ENCODE data around the gene C1QTNF9. TPM values are rescaled to one million over a fixed set of nuclear protein-coding genes. Genes with fewer than 3 reads are reported as not detected.

Gene C1QTNF9
- total and polyA plus RNA-seq, 2 of the 4 experiments (the other 2 are of a cell fraction), result 0.18 to 0.21 TPM

GRCh38 chr13:24275041-24275440 lies 34.3 kb upstream of the C1QTNF9 start:
- no peaks in the 10 kb centered on the region for H3K36me3 ChIP-seq (ENCODE audit: control insufficient read depth, insufficient read depth, low read length)
- H4K5ac ChIP-seq (ENCODE audit: low read depth, low read length), result no peak overlapping the region
- peaks cover 26 to 63% of the 10 kb centered on the region in 2 experiments for H3K79me1 ChIP-seq (ENCODE audit: low read depth in 1 of 2, low read length in 2 of 2)
- TF ChIP-seq MXI1 (IDR thresholded peaks at IDR 0.05; ENCODE audit: borderline replicate concordance, low read depth, low read length), result no peak
- no peak for TF ChIP-seq USF2 (IDR thresholded peaks at IDR 0.05; ENCODE audit: low read depth, low read length)
- no peak for TF ChIP-seq ELK1 (IDR thresholded peaks at IDR 0.05; ENCODE audit: borderline replicate concordance, low read depth, low read length)
- no peak for TF ChIP-seq MAFK (IDR thresholded peaks at IDR 0.05; ENCODE audit: low read depth, low read length)
- TF ChIP-seq MAZ (IDR thresholded peaks at IDR 0.05; ENCODE audit: borderline replicate concordance, low read depth, low read length), result no peak
- no peak for TF ChIP-seq RAD21 (IDR thresholded peaks at IDR 0.05; ENCODE audit: low read length)
- TF ChIP-seq SMC3 (IDR thresholded peaks at IDR 0.05; ENCODE audit: low read depth, low read length), result no peak
- no peak for TF ChIP-seq CHD1 (IDR thresholded peaks at IDR 0.05; ENCODE audit: low read depth, low read length)
- no peak for TF ChIP-seq RCOR1 (IDR thresholded peaks at IDR 0.05; ENCODE audit: insufficient replicate concordance, low read length)
- TF ChIP-seq NFE2L2 (IDR thresholded peaks at IDR 0.05; ENCODE audit: low read depth, low read length), result no peak
- TF ChIP-seq POLR2A (IDR thresholded peaks at IDR 0.05; ENCODE audit: low read depth, low read length), result no peak
- TF ChIP-seq BHLHE40 (IDR thresholded peaks at IDR 0.05; ENCODE audit: low read depth, low read length), result no peak
- TF ChIP-seq RFX5 (IDR thresholded peaks at IDR 0.05; ENCODE audit: low read depth, low read length), result no peak
- no peak for TF ChIP-seq CTCF (conservative IDR thresholded peaks at IDR 0.05; ENCODE audit: low read depth, low read length)
- no peak for TF ChIP-seq CEBPB (IDR thresholded peaks at IDR 0.05; ENCODE audit: low read depth, low read length)
- TF ChIP-seq FOS (IDR thresholded peaks at IDR 0.05; ENCODE audit: low read depth, low read length), result no peak
- peaks cover 12% of the 10 kb centered on the region; the same call in 1 of the 2 replicates for H3K9me1 ChIP-seq (ENCODE audit: insufficient read depth, low read length)
- H3K4me3 ChIP-seq (ENCODE audit: insufficient read depth, low read depth, low read length), result no peak overlapping the region
- intact Hi-C loops (cut with micrococcal nuclease), result no loop called here
- DNase-seq (no peak), ATAC-seq (ENCODE audit: low read depth) (no peak)
- H3K4me1 ChIP-seq (ENCODE audit: control insufficient read depth, insufficient read depth, low read length), result peaks cover 18% of the 10 kb centered on the region
- no peak overlapping the region for H2AK5ac ChIP-seq (ENCODE audit: low read depth, low read length)
- no peak overlapping the region for H4K91ac ChIP-seq (ENCODE audit: insufficient read depth, low read depth, low read length)
- ChIA-PET CTCF (interaction anchor here (1.0 kb wide), 1 partner anchor 9 kb away, joined by 5 read pairs; no protein-coding TSS in a partner anchor), POLR2A (ENCODE audit: unreplicated experiment) (no interaction called here)
- no peak overlapping the region for H2AFZ ChIP-seq (replicated peaks; ENCODE audit: low read length, poor library complexity)
- no peak overlapping the region for H2BK15ac ChIP-seq (ENCODE audit: low read depth, low read length)
- H2BK120ac ChIP-seq (ENCODE audit: low read depth, low read length), result no peak overlapping the region
- no peak overlapping the region for H3K14ac ChIP-seq (replicated peaks; ENCODE audit: low read depth, low read length)
- no peak overlapping the region; the same call in 1 of the 2 replicates for H3K4me2 ChIP-seq (ENCODE audit: low read depth, low read length)
- H3K27ac ChIP-seq (ENCODE audit: insufficient read depth, low read length), result no peak overlapping the region; the same call in 1 of the 2 replicates
- dilution Hi-C loops (cut with HindIII; ENCODE audit: low sequenced_read_pairs, unreplicated experiment), result no loop called here
- H2BK20ac ChIP-seq (ENCODE audit: low read depth, low read length), result no peak overlapping the region
- no peak overlapping the region; the same call in 1 of the 2 replicates for H3K18ac ChIP-seq (ENCODE audit: low read depth, low read length)
- H3K27me3 ChIP-seq (ENCODE audit: control insufficient read depth, insufficient read depth, low read length), result no peaks in the 10 kb centered on the region
- no peak overlapping the region for H3K4ac ChIP-seq (ENCODE audit: low read depth, low read length)
- 0 out of 2 replicates have a peak, but pooled peaks cover 2% of the 10 kb centered on the region for H4K20me1 ChIP-seq (ENCODE audit: insufficient read depth, low read length)
- in situ Hi-C loops (cut with MboI; ENCODE audit: low sequenced_read_pairs), result no loop called here
- no peak overlapping the region for H2BK5ac ChIP-seq (ENCODE audit: low read depth, low read length, poor library complexity, severe bottlenecking)
- no peak overlapping the region for H2AK9ac ChIP-seq (replicated peaks; ENCODE audit: low read depth, low read length, poor library complexity)
- H4K8ac ChIP-seq (ENCODE audit: low read depth in 2 of 2, low read length in 2 of 2), result no peak overlapping the region
- H3K56ac ChIP-seq (ENCODE audit: extremely low read depth, insufficient read depth, low read length), result no peak overlapping the region
- H3K9ac ChIP-seq (ENCODE audit: low read depth, low read length), result no peak overlapping the region
- no TSS peak for BruUV-seq (replicated peaks)
- no peaks in the 10 kb centered on the region for H3K9me3 ChIP-seq (ENCODE audit: control insufficient read depth, insufficient read depth, low read length)
- H3K23ac ChIP-seq (ENCODE audit: low read depth, low read length), result peak overlapping the region; percentile 48; the same call in 1 of the 2 replicates

Measured in IMR-90 (cell line).